Measurements from ENCODE around the gene RTN4R. TPM values are rescaled to one million over a fixed set of nuclear protein-coding genes. Genes with fewer than 3 reads are reported as not detected.

The RTN4R gene
- total RNA-seq, 1 donor from 2014 or later: 38.3 TPM

GRCh38 chr22:20193761-20194494, 74.2 kb downstream of the RTN4R start:
- Mint-ChIP-seq H3K27me3 (ENCODE audit: unreplicated experiment) (no peaks in the 10 kb centered on the region), H3K4me3 (ENCODE audit: unreplicated experiment) (no peak overlapping the region), H3K9me3 (ENCODE audit: unreplicated experiment) (no peaks in the 10 kb centered on the region), H3K27ac (ENCODE audit: unreplicated experiment) (no peak overlapping the region), H3K4me1 (ENCODE audit: low read depth, unreplicated experiment) (peaks cover 6% of the 10 kb centered on the region), H3K36me3 (ENCODE audit: unreplicated experiment) (no peaks in the 10 kb centered on the region)
- DNase-seq: no peak
- no peak for TF ChIP-seq CTCF (IDR thresholded peaks at IDR 0.05; ENCODE audit: partially characterized antibody, unreplicated experiment)

GRCh38 chr22:20192972-20193760, 75.0 kb downstream of the RTN4R start:
- no peak for DNase-seq
- Mint-ChIP-seq H3K9me3 (ENCODE audit: unreplicated experiment) (no peaks in the 10 kb centered on the region), H3K36me3 (ENCODE audit: unreplicated experiment) (no peaks in the 10 kb centered on the region), H3K4me1 (ENCODE audit: low read depth, unreplicated experiment) (peaks cover 6% of the 10 kb centered on the region), H3K4me3 (ENCODE audit: unreplicated experiment) (no peak overlapping the region), H3K27me3 (ENCODE audit: unreplicated experiment) (no peaks in the 10 kb centered on the region), H3K27ac (ENCODE audit: unreplicated experiment) (no peak overlapping the region)
- no peak for TF ChIP-seq CTCF (IDR thresholded peaks at IDR 0.05; ENCODE audit: partially characterized antibody, unreplicated experiment)

GRCh38 chr22:20192293-20192971, 75.7 kb downstream of the RTN4R start:
- Mint-ChIP-seq H3K4me3 (ENCODE audit: unreplicated experiment) (no peak overlapping the region), H3K27me3 (ENCODE audit: unreplicated experiment) (no peaks in the 10 kb centered on the region), H3K9me3 (ENCODE audit: unreplicated experiment) (no peaks in the 10 kb centered on the region), H3K36me3 (ENCODE audit: unreplicated experiment) (no peaks in the 10 kb centered on the region), H3K4me1 (ENCODE audit: low read depth, unreplicated experiment) (peaks cover 6% of the 10 kb centered on the region), H3K27ac (ENCODE audit: unreplicated experiment) (no peak overlapping the region)
- TF ChIP-seq CTCF (IDR thresholded peaks at IDR 0.05; ENCODE audit: partially characterized antibody, unreplicated experiment): no peak
- DNase-seq: no peak

GRCh38 chr22:20191803-20192202, 76.3 kb downstream of the RTN4R start:
- peaks cover 6% of the 10 kb centered on the region for H3K4me1 Mint-ChIP-seq (ENCODE audit: low read depth, unreplicated experiment)

More at GRCh38 chr22:20191803-20192202, 76.3 kb downstream of the RTN4R start:
- no peak for TF ChIP-seq CTCF (IDR thresholded peaks at IDR 0.05; ENCODE audit: partially characterized antibody, unreplicated experiment)
- no peaks in the 10 kb centered on the region for H3K36me3 Mint-ChIP-seq (ENCODE audit: unreplicated experiment)
- H3K27ac Mint-ChIP-seq (ENCODE audit: unreplicated experiment): no peak overlapping the region
- no peaks in the 10 kb centered on the region for H3K27me3 Mint-ChIP-seq (ENCODE audit: unreplicated experiment)
- no peak for DNase-seq
- no peak overlapping the region for H3K4me3 Mint-ChIP-seq (ENCODE audit: unreplicated experiment)
- H3K9me3 Mint-ChIP-seq (ENCODE audit: unreplicated experiment): no peaks in the 10 kb centered on the region

Small RNA genes lying within 50 kb of the gene (microRNA-seq; reads per million reads assigned to microRNA genes)
- 8.1 reads per million, percentile 43 among the genes with 10 or more reads in this experiment for gene MIR1286 (ENCODE audit: unreplicated experiment)

Other genes starting within 250 kb of the RTN4R start
- 31.8 TPM for gene TANGO2, start 247.2 kb downstream of the RTN4R start, total RNA-seq (ENCODE audit: unreplicated experiment)
- gene DGCR8, start 188.1 kb downstream of the RTN4R start, total RNA-seq (ENCODE audit: unreplicated experiment): 93.1 TPM
- 144 TPM for gene RANBP1, start 152.2 kb downstream of the RTN4R start, total RNA-seq (ENCODE audit: unreplicated experiment)
- gene TRMT2A, start 151.1 kb downstream of the RTN4R start, total RNA-seq (ENCODE audit: unreplicated experiment): 62.1 TPM
- gene ZDHHC8, start 136.5 kb downstream of the RTN4R start, total RNA-seq (ENCODE audit: unreplicated experiment): 119 TPM
- 0.54 TPM for gene CCDC188, start 117.3 kb downstream of the RTN4R start, total RNA-seq (ENCODE audit: unreplicated experiment)
- gene DGCR6L, start 51.7 kb upstream of the RTN4R start, total RNA-seq (ENCODE audit: unreplicated experiment): 24.1 TPM
- 50.3 TPM for gene ZNF74, start 125.8 kb upstream of the RTN4R start, total RNA-seq (ENCODE audit: unreplicated experiment)
- 3.4 TPM for gene SCARF2, start 169.5 kb upstream of the RTN4R start, total RNA-seq (ENCODE audit: unreplicated experiment)
- 20.2 TPM for gene KLHL22, start 227.5 kb upstream of the RTN4R start, total RNA-seq (ENCODE audit: unreplicated experiment)
- gene MED15, start 239.3 kb upstream of the RTN4R start, total RNA-seq (ENCODE audit: unreplicated experiment): 83.6 TPM